Measurements from ENCODE around the gene LRCH4.

- no peak for TF ChIP-seq POLR2A (IDR thresholded peaks at IDR 0.05; ENCODE audit: low read depth, low read length)
- TF ChIP-seq PAX5 (IDR thresholded peaks at IDR 0.05; ENCODE audit: insufficient read depth, low read length, severe bottlenecking), result no peak
- no peak for TF ChIP-seq POLR2AphosphoS5 (IDR thresholded peaks at IDR 0.05; ENCODE audit: low read depth, low read length)
- no peak for TF ChIP-seq TAF1 (IDR thresholded peaks at IDR 0.05; ENCODE audit: low read depth, low read length)
- no peak for TF ChIP-seq SPI1 (IDR thresholded peaks at IDR 0.05; ENCODE audit: low read depth, low read length)
- TF ChIP-seq POU2F2 (IDR thresholded peaks at IDR 0.05; ENCODE audit: low read depth, low read length), result no peak
These were observed 14.2 kb upstream of the LRCH4 start for GRCh38 chr7:100599911-100600729.
